Gastrocnemius medialis (tissue), 4 donors: ENCODE data around the gene LCE6A.

Experiments
- POLR2A ChIP-seq, 2 donors: fragments of 450-650 bp; IDR thresholded peaks; one replicate each; pipeline ENCODE4 v1.6.1; 2017; ENCODE audit warnings: antibody characterized with exemption in 2 of 2, mild to moderate bottlenecking in 2 of 2, moderate library complexity in 2 of 2
- TF ChIP-seq, protein P1 (sequence below), 5 experiments: fragments of 450-650 bp in 3 of 5; fragments of 200-600 bp in 2 of 5; sonication (generic) in 2 of 5; IDR thresholded peaks in 4 of 5; conservative IDR thresholded peaks in 1 of 5; 1 replicate in 4 of 5; 2 replicates in 1 of 5; pipeline ENCODE4 v1.5.1; 2016 to 2019; ENCODE audit warnings: antibody characterized with exemption in 5 of 5, mild to moderate bottlenecking in 3 of 5, moderate library complexity in 3 of 5

DNA sequence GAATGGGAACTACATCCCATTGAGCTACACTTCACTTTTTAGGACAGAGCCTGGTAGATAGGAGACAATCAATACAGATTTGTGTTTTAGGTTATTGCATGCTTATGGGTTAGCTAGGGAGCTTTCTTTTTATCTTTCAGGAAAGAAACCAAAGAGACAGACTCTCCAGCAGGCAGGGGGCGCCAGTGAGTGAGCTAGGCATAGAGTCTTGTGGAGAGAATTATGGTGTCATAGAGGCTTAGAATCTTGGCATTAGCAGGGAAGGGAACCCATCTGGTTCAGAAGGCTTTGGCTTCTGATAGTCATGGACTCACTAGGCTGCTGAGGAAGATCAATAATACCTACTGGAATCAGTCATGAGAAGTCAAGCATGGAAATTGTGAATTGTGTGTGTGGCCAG is 35.4 kb downstream of the LCE6A start, which contains the start of gene SMCP:
- TF ChIP-seq, protein P1, sequence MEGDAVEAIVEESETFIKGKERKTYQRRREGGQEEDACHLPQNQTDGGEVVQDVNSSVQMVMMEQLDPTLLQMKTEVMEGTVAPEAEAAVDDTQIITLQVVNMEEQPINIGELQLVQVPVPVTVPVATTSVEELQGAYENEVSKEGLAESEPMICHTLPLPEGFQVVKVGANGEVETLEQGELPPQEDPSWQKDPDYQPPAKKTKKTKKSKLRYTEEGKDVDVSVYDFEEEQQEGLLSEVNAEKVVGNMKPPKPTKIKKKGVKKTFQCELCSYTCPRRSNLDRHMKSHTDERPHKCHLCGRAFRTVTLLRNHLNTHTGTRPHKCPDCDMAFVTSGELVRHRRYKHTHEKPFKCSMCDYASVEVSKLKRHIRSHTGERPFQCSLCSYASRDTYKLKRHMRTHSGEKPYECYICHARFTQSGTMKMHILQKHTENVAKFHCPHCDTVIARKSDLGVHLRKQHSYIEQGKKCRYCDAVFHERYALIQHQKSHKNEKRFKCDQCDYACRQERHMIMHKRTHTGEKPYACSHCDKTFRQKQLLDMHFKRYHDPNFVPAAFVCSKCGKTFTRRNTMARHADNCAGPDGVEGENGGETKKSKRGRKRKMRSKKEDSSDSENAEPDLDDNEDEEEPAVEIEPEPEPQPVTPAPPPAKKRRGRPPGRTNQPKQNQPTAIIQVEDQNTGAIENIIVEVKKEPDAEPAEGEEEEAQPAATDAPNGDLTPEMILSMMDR (IDR thresholded peaks at IDR 0.05 in 4 of 5, conservative IDR thresholded peaks at IDR 0.05 in 1 of 5) = no peak
- TF ChIP-seq POLR2A (IDR thresholded peaks at IDR 0.05) = no peak
